AG09319 (cell line): ENCODE results near the gene PLEK.

ENCODE experiments used
- DNase-seq: peaks from one replicate; pipeline ENCODE4 v3.0.0-alpha.2; 2010; ENCODE audit warnings: low read depth; ENCODE audit errors: extremely low read depth
- TF ChIP-seq, protein P1 (sequence below): IDR thresholded peaks from 2 replicates; pipeline ENCODE4 v1.5.1; 2011; ENCODE audit warnings: low read depth, mild to moderate bottlenecking, inconsistent platforms, low read length, moderate library complexity

The PLEK gene

DNA sequence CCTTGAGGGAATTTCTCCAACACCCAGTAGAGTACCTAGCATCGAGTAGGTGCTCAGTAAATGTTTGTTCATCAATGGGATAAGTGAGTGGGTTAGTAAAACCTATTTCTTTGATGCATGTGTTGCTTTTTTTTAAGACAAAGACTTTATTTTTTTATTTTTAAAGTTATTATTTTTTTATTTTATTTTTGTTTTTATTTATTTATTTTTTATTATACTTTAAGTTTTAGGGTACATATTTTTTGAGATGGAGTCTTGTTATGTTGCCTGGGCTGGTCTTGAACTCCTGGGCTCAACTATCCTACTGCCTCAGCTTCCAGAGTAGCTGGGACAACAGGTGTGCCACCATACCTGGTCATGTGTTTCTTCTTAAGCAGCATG, 20.8 kb downstream of the PLEK start:
- DNase-seq = no peak
- TF ChIP-seq, protein P1, sequence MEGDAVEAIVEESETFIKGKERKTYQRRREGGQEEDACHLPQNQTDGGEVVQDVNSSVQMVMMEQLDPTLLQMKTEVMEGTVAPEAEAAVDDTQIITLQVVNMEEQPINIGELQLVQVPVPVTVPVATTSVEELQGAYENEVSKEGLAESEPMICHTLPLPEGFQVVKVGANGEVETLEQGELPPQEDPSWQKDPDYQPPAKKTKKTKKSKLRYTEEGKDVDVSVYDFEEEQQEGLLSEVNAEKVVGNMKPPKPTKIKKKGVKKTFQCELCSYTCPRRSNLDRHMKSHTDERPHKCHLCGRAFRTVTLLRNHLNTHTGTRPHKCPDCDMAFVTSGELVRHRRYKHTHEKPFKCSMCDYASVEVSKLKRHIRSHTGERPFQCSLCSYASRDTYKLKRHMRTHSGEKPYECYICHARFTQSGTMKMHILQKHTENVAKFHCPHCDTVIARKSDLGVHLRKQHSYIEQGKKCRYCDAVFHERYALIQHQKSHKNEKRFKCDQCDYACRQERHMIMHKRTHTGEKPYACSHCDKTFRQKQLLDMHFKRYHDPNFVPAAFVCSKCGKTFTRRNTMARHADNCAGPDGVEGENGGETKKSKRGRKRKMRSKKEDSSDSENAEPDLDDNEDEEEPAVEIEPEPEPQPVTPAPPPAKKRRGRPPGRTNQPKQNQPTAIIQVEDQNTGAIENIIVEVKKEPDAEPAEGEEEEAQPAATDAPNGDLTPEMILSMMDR = no peak

DNA sequence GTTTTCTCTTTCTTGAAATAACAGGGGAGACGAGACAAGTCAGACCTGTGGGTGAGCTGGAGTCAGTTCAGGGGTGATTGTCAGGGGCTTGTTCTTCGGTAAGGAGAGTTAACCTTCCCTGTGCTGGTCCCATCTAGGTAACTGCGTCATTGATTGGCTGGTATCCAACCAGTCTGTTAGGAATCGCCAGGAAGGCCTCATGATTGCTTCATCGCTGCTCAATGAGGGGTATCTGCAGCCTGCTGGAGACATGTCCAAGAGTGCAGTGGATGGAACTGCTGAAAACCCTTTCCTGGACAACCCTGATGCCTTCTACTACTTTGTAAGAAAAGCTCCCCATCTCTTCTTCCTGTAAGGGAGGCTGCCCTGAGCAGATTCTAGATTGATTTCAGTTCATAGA, 21.3 kb downstream of the PLEK start:
- TF ChIP-seq, protein P1 = no peak
- DNase-seq = no peak

DNA sequence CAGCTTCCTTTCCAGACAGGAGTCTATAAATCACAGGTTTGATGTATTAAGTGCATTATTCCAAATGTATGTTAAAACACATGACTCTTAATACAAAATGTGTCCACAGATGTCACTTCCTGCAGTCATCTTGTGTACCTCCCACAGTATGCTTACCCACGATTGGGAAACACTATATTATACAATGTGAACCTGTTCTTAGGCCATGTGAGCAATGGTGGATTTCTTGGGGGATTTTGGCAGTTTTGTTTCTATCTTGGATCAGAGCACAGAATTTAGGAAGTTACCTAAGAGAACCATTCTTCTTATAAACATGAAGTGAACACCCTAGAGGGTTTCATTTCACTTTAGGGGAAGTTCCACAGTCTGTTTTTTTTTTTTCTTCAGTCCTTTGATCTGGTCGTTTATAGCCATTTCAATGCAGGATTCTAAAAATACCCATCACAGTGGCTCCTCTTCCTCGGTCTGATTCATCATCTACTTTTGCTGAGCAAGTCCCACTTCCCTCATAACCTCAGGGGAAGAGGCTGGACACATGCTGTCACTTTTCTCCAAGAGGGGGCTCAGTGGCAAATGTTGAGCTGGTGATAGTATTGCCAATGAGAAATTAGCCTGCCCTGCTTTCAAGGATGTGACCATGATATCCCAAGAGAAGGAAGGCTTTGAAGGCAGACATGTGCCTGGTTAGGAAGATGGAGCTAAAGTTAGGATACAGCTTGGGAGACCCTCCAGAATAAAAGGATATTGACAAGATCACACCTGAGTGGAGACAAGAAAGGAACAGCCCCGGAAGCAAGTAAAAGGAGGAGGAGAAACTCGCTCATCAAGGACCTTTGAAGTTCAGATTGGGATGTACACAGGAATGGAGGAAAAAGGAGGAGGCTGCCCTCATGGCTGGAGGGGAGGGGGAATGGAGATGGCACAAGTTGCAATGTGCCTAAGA, 22.6 kb downstream of the PLEK start:
- TF ChIP-seq, protein P1 = no peak
- no peak for DNase-seq

DNA sequence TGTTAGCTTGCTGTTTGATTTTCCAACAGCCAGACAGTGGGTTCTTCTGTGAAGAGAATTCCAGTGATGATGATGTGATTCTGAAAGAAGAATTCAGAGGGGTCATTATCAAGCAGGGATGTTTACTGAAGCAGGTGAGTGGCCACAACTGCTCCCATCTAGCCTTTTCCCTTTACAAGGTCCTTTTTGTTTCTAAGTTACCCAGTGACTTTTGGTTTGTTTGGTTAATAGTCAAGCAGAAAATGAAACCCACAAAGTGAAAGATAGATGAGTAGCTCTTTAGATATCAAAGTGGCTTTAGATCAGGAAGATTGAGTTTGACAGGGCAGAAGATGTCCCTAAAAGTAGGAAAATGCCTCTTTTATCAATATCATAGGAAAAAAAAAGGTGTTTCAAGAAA, 23.3 kb downstream of the PLEK start:
- TF ChIP-seq, protein P1 = no peak
- no peak for DNase-seq

DNA sequence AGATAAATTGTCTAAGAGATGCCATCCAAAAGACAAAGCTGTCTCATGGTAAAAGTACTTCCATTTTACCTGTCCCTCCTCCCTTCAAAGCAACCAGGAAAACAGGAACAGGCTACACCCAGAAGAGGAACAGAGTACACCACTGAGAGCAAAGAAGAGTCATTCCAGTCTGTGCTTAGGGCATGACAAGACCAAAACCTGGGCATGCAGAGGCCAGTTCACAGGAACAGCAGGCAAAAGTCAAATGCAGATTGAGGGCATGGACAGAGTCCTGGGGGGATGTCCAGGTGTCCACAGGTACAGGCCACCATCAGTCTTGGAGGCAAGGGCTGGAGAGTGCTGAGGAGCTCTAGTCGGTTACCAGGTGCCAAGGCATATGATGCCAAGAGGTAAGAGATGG, 23.7 kb downstream of the PLEK start:
- TF ChIP-seq, protein P1 = no peak
- no peak for DNase-seq

DNA sequence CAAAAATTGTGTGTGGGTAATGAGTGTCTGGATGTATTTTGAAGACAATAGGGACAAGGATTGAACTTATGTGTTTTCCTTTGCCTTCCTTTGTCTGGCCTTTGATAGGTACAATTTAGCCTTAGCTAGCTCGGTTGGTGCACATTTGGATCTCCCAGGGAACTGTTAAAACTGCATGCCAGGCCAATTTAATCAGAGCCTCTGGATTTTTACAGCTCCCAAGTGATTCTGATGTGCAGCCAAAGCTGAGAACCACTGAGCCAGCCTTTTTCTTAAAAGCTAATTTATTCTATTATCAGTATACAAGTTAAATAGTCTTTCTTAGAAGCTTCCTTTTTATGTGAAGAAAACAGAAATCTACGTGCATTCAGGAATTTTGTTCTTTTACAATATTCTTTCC, 25.0 kb downstream of the PLEK start:
- TF ChIP-seq, protein P1 = no peak
- DNase-seq = no peak

DNA sequence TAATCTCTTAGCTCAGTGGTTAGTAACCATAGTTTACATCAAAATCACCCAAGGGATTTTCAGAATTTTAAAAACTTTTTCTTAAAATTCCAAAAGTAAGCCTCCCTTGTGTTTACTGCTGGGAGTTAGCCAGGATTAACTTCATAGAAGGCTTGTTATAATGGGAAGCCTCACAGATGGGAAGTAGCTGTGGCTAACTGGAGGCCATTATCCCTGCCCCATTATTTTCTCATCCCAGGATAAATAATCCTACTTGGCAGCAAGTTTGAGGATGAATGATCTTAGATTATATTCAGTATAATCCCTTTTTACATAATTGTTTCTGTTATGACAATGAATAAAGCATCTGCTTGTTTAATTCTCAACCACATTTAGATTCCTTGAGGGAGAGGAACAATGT, 25.5 kb downstream of the PLEK start:
- TF ChIP-seq, protein P1 = no peak
- no peak for DNase-seq
